Mucosa of descending colon (tissue), 3 donors: ENCODE results near the gene MYL7. TPM values are rescaled to one million over a fixed set of nuclear protein-coding genes. Genes with fewer than 3 reads are reported as not detected.

Source experiments
- ATAC-seq: fragments of 200-7000 bp; cut with Tn5 transposase; one replicate; pipeline ENCODE4 v1.9.1; 2020; ENCODE audit warnings: mild to moderate bottlenecking, moderate library complexity
- DNase-seq, 3 donors: peaks; one replicate each; pipeline ENCODE4 v3.0.0-alpha.2; 2020
- H3K36me3 ChIP-seq: fragments of 200-600 bp; one replicate; pipeline ENCODE4 v1.8.0; 2021; ENCODE audit warnings: low read depth, mild to moderate bottlenecking
- H3K4me1 ChIP-seq: fragments of 200-600 bp; one replicate; pipeline ENCODE4 v1.8.0; 2021; ENCODE audit warnings: low read depth, mild to moderate bottlenecking
- H3K4me3 ChIP-seq: fragments of 200-600 bp; one replicate; pipeline ENCODE4 v1.8.0; 2021; ENCODE audit warnings: mild to moderate bottlenecking
- H3K9me3 ChIP-seq: fragments of 200-600 bp; one replicate; pipeline ENCODE4 v1.8.0; 2021; ENCODE audit warnings: mild to moderate bottlenecking
- intact Hi-C, 2 donors: fragments of 100-400 bp; cut with DNase I in 1 of 2; cut with micrococcal nuclease in 1 of 2; formaldehyde crosslinking; loops; one replicate each; pipeline versions ENCODE4 v1.11.0 to v1.11.1; 2022; cut with DNase I, micrococcal nuclease
- total RNA-seq, 3 donors: library from RNA; stranded (reverse); fragmentation: NEBNext Ultra II Directional in 2 of 3; extraction: Animal tissue kit (Norgen Biotek cat#: 25700) in 2 of 3; gene quantifications; one replicate each; pipeline versions ENCODE4 v1.2.1 to v1.2.4, GENCODE V29; 2021 to 2023
- TF ChIP-seq, protein P1 (sequence below): fragments of 200-600 bp; IDR thresholded peaks from one replicate; pipeline ENCODE4 v1.8.0; 2022; ENCODE audit warnings: antibody characterized with exemption, mild to moderate bottlenecking
- donor health status: DM: no; HTN: no; CAD: no; lungs with moderate emphysema.
- donor health status: DM: no; HTN: no; CAD: no.
- donor health status: DM: no; HTN: yes; CAD: no.

MYL7 gene
- total RNA-seq, 3 donors from 2014 or later = 2.0 TPM; not detected in 2

DNA sequence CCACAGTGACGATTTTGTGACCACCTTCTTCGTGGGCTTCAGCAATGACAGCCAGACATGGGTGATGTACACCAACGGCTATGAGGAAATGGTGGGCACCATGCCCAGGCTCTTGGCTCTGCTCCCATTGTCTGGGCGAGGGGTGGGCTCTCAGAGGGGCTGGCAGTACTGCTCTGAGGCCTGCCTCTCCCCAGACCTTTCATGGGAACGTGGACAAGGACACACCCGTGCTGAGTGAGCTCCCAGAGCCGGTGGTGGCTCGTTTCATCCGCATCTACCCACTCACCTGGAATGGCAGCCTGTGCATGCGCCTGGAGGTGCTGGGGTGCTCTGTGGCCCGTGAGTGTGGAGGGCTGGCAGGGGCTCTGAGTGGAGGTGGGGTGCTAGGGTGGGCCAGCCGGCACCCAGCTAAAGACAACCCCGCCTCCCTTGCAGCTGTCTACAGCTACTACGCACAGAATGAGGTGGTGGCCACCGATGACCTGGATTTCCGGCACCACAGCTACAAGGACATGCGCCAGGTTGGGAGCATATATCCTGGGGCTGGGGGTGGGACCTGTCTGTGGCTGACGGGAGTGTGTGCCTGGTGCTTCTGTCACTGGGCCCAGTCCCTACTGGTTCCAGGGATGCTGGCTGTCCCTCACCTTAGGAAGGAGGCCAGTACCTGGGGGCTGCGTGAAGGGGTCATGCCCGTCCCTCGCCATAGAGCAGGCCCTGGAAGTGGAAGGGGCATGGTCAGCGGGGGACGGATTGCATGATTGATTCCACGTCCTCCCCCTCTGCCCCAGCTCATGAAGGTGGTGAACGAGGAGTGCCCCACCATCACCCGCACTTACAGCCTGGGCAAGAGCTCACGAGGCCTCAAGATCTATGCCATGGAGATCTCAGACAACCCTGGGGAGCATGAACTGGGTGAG, 30.2 kb downstream of the MYL7 start:
- intact Hi-C loops = no loop called here
- Histone ChIP-seq H3K4me1 (no peaks in the 10 kb centered on the region), H3K4me3 (no peak overlapping the region), H3K36me3 (no peaks in the 10 kb centered on the region), H3K9me3 (no peaks in the 10 kb centered on the region)
- no peak for ATAC-seq
- TF ChIP-seq, protein P1, sequence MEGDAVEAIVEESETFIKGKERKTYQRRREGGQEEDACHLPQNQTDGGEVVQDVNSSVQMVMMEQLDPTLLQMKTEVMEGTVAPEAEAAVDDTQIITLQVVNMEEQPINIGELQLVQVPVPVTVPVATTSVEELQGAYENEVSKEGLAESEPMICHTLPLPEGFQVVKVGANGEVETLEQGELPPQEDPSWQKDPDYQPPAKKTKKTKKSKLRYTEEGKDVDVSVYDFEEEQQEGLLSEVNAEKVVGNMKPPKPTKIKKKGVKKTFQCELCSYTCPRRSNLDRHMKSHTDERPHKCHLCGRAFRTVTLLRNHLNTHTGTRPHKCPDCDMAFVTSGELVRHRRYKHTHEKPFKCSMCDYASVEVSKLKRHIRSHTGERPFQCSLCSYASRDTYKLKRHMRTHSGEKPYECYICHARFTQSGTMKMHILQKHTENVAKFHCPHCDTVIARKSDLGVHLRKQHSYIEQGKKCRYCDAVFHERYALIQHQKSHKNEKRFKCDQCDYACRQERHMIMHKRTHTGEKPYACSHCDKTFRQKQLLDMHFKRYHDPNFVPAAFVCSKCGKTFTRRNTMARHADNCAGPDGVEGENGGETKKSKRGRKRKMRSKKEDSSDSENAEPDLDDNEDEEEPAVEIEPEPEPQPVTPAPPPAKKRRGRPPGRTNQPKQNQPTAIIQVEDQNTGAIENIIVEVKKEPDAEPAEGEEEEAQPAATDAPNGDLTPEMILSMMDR = no peak
- DNase-seq = peak in 1 of 3 donors; percentile 10

DNA sequence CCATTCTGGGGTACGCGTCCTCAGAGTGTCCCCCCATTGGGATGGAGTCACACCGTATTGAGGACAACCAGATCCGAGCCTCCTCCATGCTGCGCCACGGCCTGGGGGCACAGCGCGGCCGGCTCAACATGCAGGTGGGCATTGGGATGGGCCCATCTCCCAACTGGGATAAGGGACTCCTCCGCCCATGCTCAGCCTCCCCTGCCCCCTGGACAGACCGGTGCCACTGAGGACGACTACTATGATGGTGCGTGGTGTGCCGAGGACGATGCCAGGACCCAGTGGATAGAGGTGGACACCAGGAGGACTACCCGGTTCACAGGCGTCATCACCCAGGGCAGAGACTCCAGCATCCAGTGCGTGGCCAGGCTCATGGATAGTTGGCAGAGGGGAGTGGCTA, 31.1 kb downstream of the MYL7 start:
- no peaks in the 10 kb centered on the region for H3K9me3 ChIP-seq
- TF ChIP-seq, protein P1 = no peak
- no peaks in the 10 kb centered on the region for H3K4me1 ChIP-seq
- no peak overlapping the region for H3K4me3 ChIP-seq
- DNase-seq (peak in 1 of 3 donors; percentile 8), ATAC-seq (no peak)
- no peaks in the 10 kb centered on the region for H3K36me3 ChIP-seq
- intact Hi-C loops = no loop called here

DNA sequence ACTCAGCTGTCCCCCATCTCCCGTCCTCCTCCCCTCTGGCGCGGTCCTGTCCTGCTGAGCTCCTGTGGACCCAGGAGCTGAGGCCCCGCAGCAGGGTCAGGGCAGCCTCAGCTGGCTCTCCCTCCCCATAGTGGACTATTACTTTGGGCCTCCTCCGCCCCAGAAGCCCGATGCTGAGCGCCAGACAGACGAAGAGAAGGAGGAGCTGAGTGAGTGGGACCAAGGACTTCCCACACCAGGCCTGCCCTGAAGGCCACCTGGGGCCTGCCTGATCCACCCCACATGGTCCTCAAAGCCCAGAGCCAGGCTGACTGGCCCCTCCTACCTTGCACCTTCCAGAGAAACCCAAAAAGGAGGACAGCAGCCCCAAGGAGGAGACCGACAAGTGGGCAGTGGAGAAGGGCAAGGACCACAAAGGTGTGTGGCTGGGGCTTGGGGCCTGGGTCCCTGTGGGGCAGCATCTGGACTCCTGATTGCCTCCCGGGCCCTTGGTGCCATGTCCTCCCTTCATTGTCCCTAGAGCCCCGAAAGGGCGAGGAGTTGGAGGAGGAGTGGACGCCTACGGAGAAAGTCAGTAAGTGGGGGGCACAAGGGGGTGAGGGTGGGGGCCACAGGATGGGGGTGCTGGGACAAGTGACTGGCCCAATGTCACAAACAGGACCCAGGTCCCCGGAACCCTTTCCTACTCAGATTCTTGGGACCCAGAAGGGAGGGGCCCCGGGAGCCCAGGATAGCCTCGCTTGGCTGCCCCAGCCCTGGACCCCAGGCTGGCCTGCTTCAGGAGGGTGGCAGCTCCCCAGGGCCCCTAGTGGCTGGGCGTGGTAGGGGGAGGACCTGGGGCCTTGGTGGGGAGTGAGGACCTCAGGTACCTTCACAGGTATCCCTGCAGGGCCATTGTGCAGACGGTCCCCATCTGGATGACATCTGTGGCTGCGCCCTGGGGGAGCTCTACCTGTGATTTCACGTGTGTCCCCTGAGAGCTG, 32.1 kb downstream of the MYL7 start:
- intact Hi-C loops = no loop called here
- ATAC-seq = no peak
- no peaks in the 10 kb centered on the region for H3K4me1 ChIP-seq
- TF ChIP-seq, protein P1 = no peak
- no peak overlapping the region for H3K4me3 ChIP-seq
- H3K36me3 ChIP-seq = no peaks in the 10 kb centered on the region
- no peaks in the 10 kb centered on the region for H3K9me3 ChIP-seq
- peak in 2 of 3 donors; percentile 15 to 28 for DNase-seq

DNA sequence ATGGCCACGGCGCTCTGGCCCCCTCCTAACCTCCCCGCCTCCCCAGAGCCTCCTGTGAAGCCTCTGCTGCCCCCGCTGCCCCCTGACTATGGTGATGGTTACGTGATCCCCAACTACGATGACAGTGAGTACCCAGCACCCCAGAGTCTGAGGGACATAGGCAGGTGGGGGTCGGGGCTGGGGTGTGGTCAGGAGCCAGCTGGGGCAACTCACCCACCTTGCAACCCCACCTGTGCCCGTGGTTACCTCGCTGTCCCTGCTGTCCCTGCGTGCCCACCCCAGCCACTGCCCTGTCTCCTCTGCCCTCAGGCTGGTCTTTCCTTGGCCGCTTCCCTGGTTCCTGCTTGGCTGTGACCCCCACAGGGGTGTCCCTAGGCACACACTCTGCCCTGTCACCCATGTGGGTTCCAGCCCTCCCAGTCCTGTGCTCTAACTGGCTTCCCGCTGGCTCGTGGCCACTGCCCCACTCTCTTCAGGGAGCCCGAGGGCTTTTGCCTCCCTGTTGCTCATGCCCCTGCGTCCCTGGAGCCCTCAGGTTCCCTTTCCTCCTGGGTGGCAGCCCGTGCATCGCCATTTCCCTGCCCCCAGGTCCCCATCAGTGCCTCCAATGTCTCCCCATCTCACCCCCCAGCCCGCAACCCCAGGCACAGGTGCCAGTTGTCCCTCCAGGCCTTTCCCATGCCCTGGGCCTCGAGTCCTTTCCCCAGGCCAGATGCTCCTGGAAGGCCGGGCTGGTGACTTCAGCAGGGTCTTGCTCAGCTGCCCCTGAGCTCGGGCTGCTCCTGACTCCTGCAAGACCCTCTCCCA, 33.0 kb downstream of the MYL7 start:
- intact Hi-C loops = no loop called here
- peak in 1 of 3 donors; percentile 23 for DNase-seq
- TF ChIP-seq, protein P1 = no peak

More for the DNA sequence above, 33.0 kb downstream of the MYL7 start:
- ATAC-seq = no peak
- Histone ChIP-seq H3K4me3 (no peak overlapping the region), H3K36me3 (no peaks in the 10 kb centered on the region), H3K4me1 (no peaks in the 10 kb centered on the region), H3K9me3 (no peaks in the 10 kb centered on the region)
